SK-N-SH treated with all-trans-retinoic acid at 6 μM for 48 hours (cell line): ENCODE data around the gene LY6G6F.

Experiments used
- ESRRG ChIP-seq: fragments of 250-450 bp; sonication (Bioruptor Pico); IDR thresholded peaks from 2 replicates; pipeline ENCODE4 v1.6.1; 2021; ENCODE audit warnings: mild to moderate bottlenecking
- ISL1 ChIP-seq: fragments of 250-450 bp; sonication (Bioruptor Pico); IDR thresholded peaks from 2 replicates; pipeline ENCODE4 v2.1.2; 2022; ENCODE audit warnings: mild to moderate bottlenecking, moderate library complexity
- PATZ1 ChIP-seq: fragments of 250-450 bp; sonication (Bioruptor Pico); IDR thresholded peaks from 2 replicates; pipeline ENCODE4 v1.8.0; 2020; ENCODE audit warnings: mild to moderate bottlenecking, moderate library complexity, borderline replicate concordance
- RARB ChIP-seq: fragments of 250-450 bp; sonication (Bioruptor Pico); IDR thresholded peaks from 2 replicates; pipeline ENCODE4 v1.8.0; 2021; ENCODE audit warnings: mild to moderate bottlenecking, moderate library complexity
- SNAI2 ChIP-seq: fragments of 250-450 bp; sonication (Bioruptor Pico); IDR thresholded peaks from 2 replicates; pipeline ENCODE4 v1.5.0; 2020; ENCODE audit warnings: mild to moderate bottlenecking, moderate library complexity
- TOX ChIP-seq: fragments of 250-450 bp; sonication (Bioruptor Pico); IDR thresholded peaks from 2 replicates; pipeline ENCODE4 v1.8.0; 2021; ENCODE audit warnings: mild to moderate bottlenecking, moderate library complexity, borderline replicate concordance
- TSHZ2 ChIP-seq: fragments of 250-450 bp; sonication (Bioruptor Pico); IDR thresholded peaks from 2 replicates; pipeline ENCODE4 v1.5.0; 2020; ENCODE audit warnings: mild to moderate bottlenecking, moderate library complexity
- ZFP3 ChIP-seq: fragments of 250-450 bp; sonication (Bioruptor Pico); IDR thresholded peaks from 2 replicates; pipeline ENCODE4 v1.5.0; 2020; ENCODE audit warnings: mild to moderate bottlenecking, moderate library complexity
- ZFP30 ChIP-seq: fragments of 450-650 bp; formaldehyde crosslinking; IDR thresholded peaks from 2 replicates; pipeline ENCODE4 v1.5.0; 2022; ENCODE audit warnings: mild to moderate bottlenecking, moderate library complexity

- TF ChIP-seq ZFP3: no peak
- no peak for TF ChIP-seq ISL1
- TF ChIP-seq ESRRG (CRISPR knock-in tag): no peak
- no peak for TF ChIP-seq ZFP30 (CRISPR knock-in tag)
- TF ChIP-seq SNAI2 (CRISPR knock-in tag): no peak
- TF ChIP-seq TOX: no peak
- no peak for TF ChIP-seq TSHZ2 (CRISPR knock-in tag)
- TF ChIP-seq RARB (CRISPR knock-in tag): no peak
- no peak for TF ChIP-seq PATZ1 (CRISPR knock-in tag)
These were observed 49.1 kb upstream of the LY6G6F start for GRCh38 chr6:31657406-31658157.
